Stimulated activated CD8-positive, alpha-beta memory T cell treated with anti-CD3 and anti-CD28 coated beads, Interleukin-4, amount 100 ng/mL, for 48 hours (primary cell): Measurements from ENCODE around the gene COL4A2.
"Not testable (repeated sequence)": the region's sequence is repeated elsewhere in the genome, so short reads cannot be mapped to it uniquely, and the experiment has no call there.

ENCODE experiments used
- DNase-seq: peaks from one replicate; pipeline ENCODE4 v3.0.0-alpha.2; 2020

Gene COL4A2

GRCh38 chr13:110523838-110524540, 216.9 kb downstream of the COL4A2 start:
- DNase-seq, result no peak

- DNase-seq, result no peak
Observed at GRCh38 chr13:110524541-110525257, 217.6 kb downstream of the COL4A2 start.

GRCh38 chr13:110525328-110526319, 218.5 kb downstream of the COL4A2 start:
- DNase-seq, result peak; percentile 28

- DNase-seq, result no peak
Observed at GRCh38 chr13:110528371-110528770, 221.3 kb downstream of the COL4A2 start.

GRCh38 chr13:110528911-110529310, 221.8 kb downstream of the COL4A2 start:
- no peak for DNase-seq

GRCh38 chr13:110529522-110530311, 222.6 kb downstream of the COL4A2 start:
- no peak for DNase-seq

- DNase-seq, result no peak
Observed at GRCh38 chr13:110531100-110531499, 224.0 kb downstream of the COL4A2 start.

- no peak for DNase-seq
Observed at GRCh38 chr13:110531671-110532083, 224.6 kb downstream of the COL4A2 start.

GRCh38 chr13:110532258-110532657, 225.2 kb downstream of the COL4A2 start:
- DNase-seq, result not testable (repeated sequence)

- DNase-seq, result no peak
Observed at GRCh38 chr13:110533771-110534670, 226.9 kb downstream of the COL4A2 start.

GRCh38 chr13:110535526-110535925, 228.4 kb downstream of the COL4A2 start:
- DNase-seq, result no peak

GRCh38 chr13:110536006-110536693, 229.1 kb downstream of the COL4A2 start:
- DNase-seq, result no peak

- DNase-seq, result no peak
Observed at GRCh38 chr13:110538632-110539031, 231.5 kb downstream of the COL4A2 start.

GRCh38 chr13:110539894-110540293, 232.8 kb downstream of the COL4A2 start:
- no peak for DNase-seq

GRCh38 chr13:110540871-110541525, 233.9 kb downstream of the COL4A2 start:
- no peak for DNase-seq

GRCh38 chr13:110541526-110541920, 234.4 kb downstream of the COL4A2 start:
- no peak for DNase-seq

GRCh38 chr13:110542169-110542796, 235.2 kb downstream of the COL4A2 start:
- no peak for DNase-seq

- no peak for DNase-seq
Observed at GRCh38 chr13:110546378-110546777, 239.3 kb downstream of the COL4A2 start.

GRCh38 chr13:110546926-110547325, 239.8 kb downstream of the COL4A2 start:
- no peak for DNase-seq
